HepG2 (cell line): ENCODE data around the gene SMC1B. TPM values are rescaled to one million over a fixed set of nuclear protein-coding genes. Genes with fewer than 3 reads are reported as not detected.
"Not testable (repeated sequence)": the region's sequence is repeated elsewhere in the genome, so short reads cannot be mapped to it uniquely, and the experiment has no call there.

ENCODE experiments used
- ATAC-seq: fragments of 200-7000 bp; cut with Tn5 transposase; 3 replicates; pipeline ENCODE4 v1.9.1; 2020; ENCODE audit warnings: mild to moderate bottlenecking, moderate library complexity
- BruUV-seq: library from RNA; stranded (reverse); fragments of 400-500 nt; replicated peaks from 2 replicates; lab custom pipeline; 2021; lab: Mats Ljungman, UMichigan
- CTCF ChIA-PET: fragments of 300-600 bp; formaldehyde crosslinking; extraction: SDS; loops from one replicate; lab custom pipeline; 2021; ENCODE audit warnings: low total read pairs, inconsistent platforms, low intra/inter-chr PET ratio; lab: Yijun Ruan, JAX
- POLR2A ChIA-PET: fragments of 350-600 bp; sonication (Branson Sonifier 250); formaldehyde crosslinking; loops from one replicate; lab custom pipeline; 2020; ENCODE audit warnings: antibody characterized with exemption, inconsistent platforms; lab: Yijun Ruan, JAX
- DNase-seq: peaks from one replicate; pipeline ENCODE4 v3.0.0-alpha.2; 2015; ENCODE audit warnings: low spot score
- FAIRE-seq: peaks from 3 replicates; lab custom pipeline; 2011; peaks lifted over from hg19 to GRCh38; lab: Jason Lieb, UNC
- H2AFZ ChIP-seq: one replicate; pipeline ENCODE4 v1.6.1; 2011; ENCODE audit warnings: low read length, inconsistent platforms
- H3K27ac ChIP-seq: fragments of 300-600 bp; 3 replicates; pipeline ENCODE4 v1.8.0; 2011; ENCODE audit warnings: mixed run types, mild to moderate bottlenecking, mixed read lengths, low read length, inconsistent platforms; ENCODE audit not compliant: insufficient read depth; ENCODE audit errors: extremely low read length
- H3K27me3 ChIP-seq, 2 experiments: fragments of 200-600 bp in 1 of 2; 2 replicates in 1 of 2; 3 replicates in 1 of 2; pipeline versions ENCODE4 v1.6.0 to v1.8.0; 2011; ENCODE audit warnings: low read length in 2 of 2, mild to moderate bottlenecking in 2 of 2, moderate library complexity in 2 of 2, inconsistent platforms in 1 of 2; ENCODE audit not compliant: insufficient read depth in 2 of 2, control insufficient read depth in 1 of 2
- H3K36me3 ChIP-seq, 2 experiments: fragments of 200-600 bp in 1 of 2; replicated peaks in 1 of 2; 2 replicates in 1 of 2; 3 replicates in 1 of 2; pipeline versions ENCODE4 v1.5.1 to v1.8.0; 2011; ENCODE audit warnings: low read length in 2 of 2, inconsistent platforms in 1 of 2; ENCODE audit not compliant: insufficient read depth in 2 of 2, control insufficient read depth in 1 of 2
- H3K4me1 ChIP-seq: 2 replicates; pipeline ENCODE4 v1.5.1; 2012; ENCODE audit warnings: low read length, inconsistent platforms; ENCODE audit not compliant: insufficient read depth
- H3K4me2 ChIP-seq: 2 replicates; pipeline ENCODE4 v1.6.0; 2011; ENCODE audit warnings: low read depth, low read length, inconsistent platforms
- H3K4me3 ChIP-seq, 3 experiments: fragments of 200-600 bp in 1 of 3; sonication (generic), shearing (Covaris generic) in 1 of 3; replicated peaks in 1 of 3; 2 replicates each; pipeline ENCODE4 v1.5.1; 2011 to 2016; ENCODE audit warnings: low read length in 3 of 3, inconsistent platforms in 2 of 3, low read depth in 2 of 3, mild to moderate bottlenecking in 2 of 3, control low read depth in 1 of 3, mixed read lengths in 1 of 3; ENCODE audit not compliant: insufficient read depth in 1 of 3
- H3K79me2 ChIP-seq: one replicate; pipeline ENCODE4 v1.6.1; 2011; ENCODE audit warnings: low read length, inconsistent platforms; ENCODE audit not compliant: insufficient read depth
- H3K9ac ChIP-seq: 2 replicates; pipeline ENCODE4 v1.6.0; 2011; ENCODE audit warnings: mild to moderate bottlenecking, low read depth, low read length, inconsistent platforms; ENCODE audit not compliant: insufficient read depth
- H3K9me3 ChIP-seq: 2 replicates; pipeline ENCODE4 v1.5.1; 2012; ENCODE audit warnings: mild to moderate bottlenecking, low read length
- H4K20me1 ChIP-seq: 2 replicates; pipeline ENCODE4 v1.6.0; 2011; ENCODE audit warnings: inconsistent platforms, mild to moderate bottlenecking, low read length, moderate library complexity; ENCODE audit not compliant: insufficient read depth
- ZNF263 ChIP-seq: sonication (generic); formaldehyde crosslinking; IDR thresholded peaks from 2 replicates; pipeline ENCODE4 v1.4.0; 2020; ENCODE audit warnings: missing genetic modification reagents
- WGBS: methylation state at CpG from one replicate; pipeline ENCODE4 v1.1.6; 2017; ENCODE audit warnings: low lambda C conversion rate; 5-methylcytosine and 5-hydroxymethylcytosine counted together
- in situ Hi-C: cut with HindIII; loops from 2 replicates; pipeline ENCODE4 v1.10.0; 2017; ENCODE audit warnings: low pct_unique_long_range_greater_than_20kb; ENCODE audit not compliant: extremely low pct_ligation_motif_present
- intact Hi-C: fragments of 100-400 bp; cut with micrococcal nuclease; formaldehyde crosslinking; loops from one replicate; pipeline ENCODE4 v1.10.0; 2022; ENCODE audit not compliant: unreplicated experiment
- polyA plus RNA-seq, 8 experiments: library from polyadenylated mRNA; depleted of rRNA in 3 of 8; stranded (reverse) in 7 of 8; unstranded in 1 of 8; fragments of >200 nt; fragmentation: Illumina TruSeq in 4 of 8; extraction: Trizol in 4 of 8; gene quantifications; 2 replicates each; pipeline versions ENCODE4 v1.2.1 to v1.2.3, GENCODE V29; 2011 to 2016; ENCODE audit warnings: low read depth in 4 of 8, missing spikeins in 1 of 8, mixed read lengths in 1 of 8; ENCODE audit not compliant: insufficient read depth in 1 of 8
- total RNA-seq, 5 experiments: library from RNA; depleted of rRNA; stranded (reverse); fragments of >200 nt; fragmentation: Illumina TruSeq; extraction: Trizol; gene quantifications; 2 replicates each; pipeline ENCODE4 v1.2.3, GENCODE V29; 2016; ENCODE audit warnings: low read depth in 1 of 5
- TF ChIP-seq, protein P1 (sequence below): sonication (generic); formaldehyde crosslinking; IDR thresholded peaks from 2 replicates; pipeline ENCODE4 v1.8.1; 2023; ENCODE audit warnings: missing genetic modification reagents, mild to moderate bottlenecking, borderline replicate concordance

The SMC1B gene
- total and polyA plus RNA-seq, 2 of the 13 experiments (the other 11 are each of a cell fraction or from before 2014, with no cell fraction given), result not detected

DNA sequence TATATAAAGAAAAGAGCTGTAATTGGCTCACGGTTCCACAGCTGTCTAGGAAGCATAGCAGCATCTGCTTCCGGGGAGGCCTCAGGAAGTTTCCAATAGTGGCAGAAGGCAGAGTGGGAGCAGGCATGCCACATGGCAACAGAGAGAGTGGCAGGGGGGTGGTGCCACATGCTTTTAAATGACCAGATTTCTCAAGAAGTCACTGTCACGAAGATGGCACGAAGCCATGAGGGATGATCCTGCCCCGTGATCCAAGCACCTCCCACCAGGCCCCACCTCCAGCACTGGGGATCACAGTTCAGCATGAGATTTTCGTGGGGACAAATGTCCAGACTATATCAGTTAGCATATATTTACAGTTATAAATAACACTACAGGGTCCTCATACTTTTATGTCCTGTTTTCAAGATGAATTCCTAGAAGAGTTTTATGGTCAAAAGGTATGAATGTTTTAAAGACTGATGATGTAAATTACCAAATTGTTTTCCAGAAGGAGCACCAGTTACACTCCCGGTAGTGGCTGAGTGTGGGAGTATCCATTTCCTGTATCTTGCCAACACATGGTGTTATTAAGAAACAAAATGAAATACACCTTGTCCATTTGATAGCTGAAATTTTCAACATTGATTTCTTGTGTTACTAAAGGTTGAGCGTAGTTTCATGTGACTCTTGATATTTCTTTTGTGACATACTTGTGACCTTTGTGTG lies 84.4 kb downstream of the SMC1B start:
- Histone ChIP-seq H3K4me3 (no peak overlapping the region), H3K9ac (no peak overlapping the region), H2AFZ (no peak overlapping the region), H3K36me3 (peaks cover 31 to 71% of the 10 kb centered on the region in 2 experiments), H3K79me2 (peaks cover 8% of the 10 kb centered on the region), H3K27me3 (no peaks in the 10 kb centered on the region), H3K9me3 (no peaks in the 10 kb centered on the region), H4K20me1 (no peaks in the 10 kb centered on the region), H3K4me2 (no peak overlapping the region), H3K4me1 (peaks cover 9% of the 10 kb centered on the region; the same call in 1 of the 2 replicates), H3K27ac (no peak overlapping the region)
- FAIRE-seq (no peak), DNase-seq (no peak), ATAC-seq (peak; percentile 55)
- no TSS peak for BruUV-seq
- intact Hi-C loops (no loop called here), in situ Hi-C loops (no loop called here)
- ChIA-PET CTCF (no interaction called here), POLR2A (interaction anchor here (0.9 kb wide), 1 partner anchor 56 kb away, joined by 3 read pairs; no protein-coding TSS in a partner anchor)
- TF ChIP-seq ZNF263, result 0 out of 2 replicates have a peak, but pooled peaks have one; percentile 10
- TF ChIP-seq, protein P1, sequence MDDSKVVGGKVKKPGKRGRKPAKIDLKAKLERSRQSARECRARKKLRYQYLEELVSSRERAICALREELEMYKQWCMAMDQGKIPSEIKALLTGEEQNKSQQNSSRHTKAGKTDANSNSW (CRISPR knock-in tag), result no peak
- 64% methylated on average over 8 of the region's 8 CpGs for WGBS

DNA sequence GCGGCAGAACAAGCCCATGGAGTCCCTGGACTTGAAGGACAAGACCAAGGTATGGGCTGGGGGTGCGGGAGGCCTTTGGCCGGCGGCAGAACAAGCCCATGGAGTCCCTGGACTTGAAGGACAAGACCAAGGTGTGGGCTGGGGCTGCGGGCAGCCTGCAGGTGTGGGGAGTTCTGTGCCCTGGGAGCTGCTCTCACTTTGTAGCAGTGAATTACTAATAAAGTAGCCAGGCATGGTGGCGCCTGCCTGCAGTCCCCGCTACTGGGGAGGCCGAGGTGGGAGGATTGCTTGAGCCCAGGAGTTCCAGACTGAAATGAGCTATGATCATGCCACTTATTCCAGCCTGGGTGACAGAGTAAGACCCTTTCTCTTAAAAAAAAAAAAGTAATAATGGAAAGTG lies 85.1 kb downstream of the SMC1B start:
- H3K4me3 ChIP-seq, H4K20me1 ChIP-seq, H2AFZ ChIP-seq, H3K9ac ChIP-seq, H3K27me3 ChIP-seq, DNase-seq, in situ Hi-C loops, H3K4me2 ChIP-seq, CTCF ChIA-PET, H3K9me3 ChIP-seq, intact Hi-C loops, BruUV-seq, ATAC-seq, H3K4me1 ChIP-seq, H3K27ac ChIP-seq, H3K79me2 ChIP-seq: not testable (repeated sequence)
- 84% methylated on average over 8 of the region's 8 CpGs for WGBS
- peaks cover 34 to 72% of the 10 kb centered on the region in 2 experiments for H3K36me3 ChIP-seq
- POLR2A ChIA-PET, result interaction anchor here (0.9 kb wide), 1 partner anchor 55 kb away, joined by 3 read pairs; no protein-coding TSS in a partner anchor
- peak; percentile 68 for FAIRE-seq
